Subcutaneous abdominal adipose tissue (tissue), 5 donors: ENCODE results near the gene SLC12A3.

Source experiments
- H3K27ac ChIP-seq: one replicate; pipeline ENCODE4 v1.7.0; 2013; ENCODE audit warnings: low read depth, mild to moderate bottlenecking, inconsistent platforms, low read length, moderate library complexity
- H3K27me3 ChIP-seq, 5 donors: one replicate each; pipeline ENCODE4 v1.7.0; 2013; ENCODE audit warnings: low read length in 5 of 5, inconsistent platforms in 1 of 5; ENCODE audit not compliant: control insufficient read depth in 5 of 5, insufficient read depth in 4 of 5
- H3K36me3 ChIP-seq, 5 donors: one replicate each; pipeline ENCODE4 v1.7.0; 2013; ENCODE audit warnings: low read length in 5 of 5; ENCODE audit not compliant: control insufficient read depth in 5 of 5, insufficient read depth in 5 of 5
- H3K4me1 ChIP-seq, 5 donors: one replicate each; pipeline ENCODE4 v1.7.0; 2013; ENCODE audit warnings: low read length in 5 of 5, mild to moderate bottlenecking in 3 of 5, moderate library complexity in 1 of 5; ENCODE audit not compliant: control insufficient read depth in 5 of 5, insufficient read depth in 5 of 5
- H3K4me3 ChIP-seq, 5 donors: one replicate each; pipeline ENCODE4 v1.7.0; 2013; ENCODE audit warnings: low read length in 5 of 5, low read depth in 1 of 5
- H3K9ac ChIP-seq, 5 donors: one replicate each; pipeline ENCODE4 v1.7.0; 2013; ENCODE audit warnings: low read length in 5 of 5, mild to moderate bottlenecking in 4 of 5, moderate library complexity in 3 of 5
- H3K9me3 ChIP-seq, 5 donors: one replicate each; pipeline ENCODE4 v1.7.0; 2013; ENCODE audit warnings: low read length in 5 of 5; ENCODE audit not compliant: control insufficient read depth in 5 of 5
- donor health status: healthy.
- donor health status: healthy.
- donor health status: healthy.
- donor health status: healthy.
- donor health status: healthy.

SLC12A3 gene

GRCh38 chr16:56897026-56897799, 32.2 kb downstream of the SLC12A3 start:
- Histone ChIP-seq H3K27ac (no peak overlapping the region), H3K9ac (no peak overlapping the region), H3K36me3 (no peaks in the 10 kb centered on the region), H3K27me3 (peaks cover 0 to 10% (median 0%) of the 10 kb centered on the region in 5 donors), H3K4me3 (no peak overlapping the region), H3K4me1 (no peaks in the 10 kb centered on the region), H3K9me3 (no peaks in the 10 kb centered on the region)

- Histone ChIP-seq H3K27ac (no peak overlapping the region), H3K9me3 (no peaks in the 10 kb centered on the region), H3K36me3 (no peaks in the 10 kb centered on the region), H3K27me3 (peaks cover 0 to 11% (median 0%) of the 10 kb centered on the region in 5 donors), H3K4me1 (no peaks in the 10 kb centered on the region), H3K9ac (no peak overlapping the region), H3K4me3 (no peak overlapping the region)
Observed at GRCh38 chr16:56898847-56899246, 33.8 kb downstream of the SLC12A3 start.

- no peaks in the 10 kb centered on the region for H3K9me3 ChIP-seq
- H3K27me3 ChIP-seq, result peaks cover 0 to 9% (median 0%) of the 10 kb centered on the region in 5 donors
- no peak overlapping the region for H3K4me3 ChIP-seq
- no peak overlapping the region for H3K27ac ChIP-seq
- no peak overlapping the region for H3K9ac ChIP-seq
- no peaks in the 10 kb centered on the region for H3K4me1 ChIP-seq
- H3K36me3 ChIP-seq, result no peaks in the 10 kb centered on the region
Observed at GRCh38 chr16:56903866-56904265, 38.9 kb downstream of the SLC12A3 start.

GRCh38 chr16:56907401-56907800, 42.4 kb downstream of the SLC12A3 start:
- no peaks in the 10 kb centered on the region for H3K36me3 ChIP-seq
- H3K4me1 ChIP-seq, result peaks cover 0 to 28% (median 12%) of the 10 kb centered on the region in 5 donors
- H3K9ac ChIP-seq, result no peak overlapping the region
- H3K4me3 ChIP-seq, result no peak overlapping the region
- H3K27ac ChIP-seq, result no peak overlapping the region
- H3K27me3 ChIP-seq, result peaks cover 0 to 3% (median 0%) of the 10 kb centered on the region in 5 donors
- H3K9me3 ChIP-seq, result no peaks in the 10 kb centered on the region

- no peak overlapping the region for H3K9ac ChIP-seq
- no peak overlapping the region for H3K27ac ChIP-seq
- H3K9me3 ChIP-seq, result no peaks in the 10 kb centered on the region
- no peak overlapping the region for H3K4me3 ChIP-seq
- no peaks in the 10 kb centered on the region for H3K36me3 ChIP-seq
- H3K4me1 ChIP-seq, result peaks cover 0 to 39% (median 17%) of the 10 kb centered on the region in 5 donors
- peaks cover 0 to 3% (median 0%) of the 10 kb centered on the region in 5 donors for H3K27me3 ChIP-seq
Observed at GRCh38 chr16:56909527-56909979, 44.5 kb downstream of the SLC12A3 start.

- Histone ChIP-seq H3K9ac (no peak overlapping the region), H3K27ac (no peak overlapping the region), H3K4me3 (no peak overlapping the region), H3K9me3 (no peaks in the 10 kb centered on the region), H3K4me1 (peaks cover 0 to 44% (median 17%) of the 10 kb centered on the region in 5 donors), H3K36me3 (no peaks in the 10 kb centered on the region), H3K27me3 (peaks cover 0 to 3% (median 0%) of the 10 kb centered on the region in 5 donors)
Observed at GRCh38 chr16:56910112-56910511, 45.1 kb downstream of the SLC12A3 start.

- Histone ChIP-seq H3K27ac (no peak overlapping the region), H3K4me1 (peaks cover 0 to 48% (median 17%) of the 10 kb centered on the region in 5 donors)
Observed at GRCh38 chr16:56910654-56911539, 45.9 kb downstream of the SLC12A3 start.

GRCh38 chr16:56911771-56912571, 47.0 kb downstream of the SLC12A3 start:
- no peaks in the 10 kb centered on the region for H3K36me3 ChIP-seq
- H3K9ac ChIP-seq, result no peak overlapping the region
- peaks cover 0 to 57% (median 24%) of the 10 kb centered on the region in 5 donors for H3K4me1 ChIP-seq
- H3K9me3 ChIP-seq, result no peaks in the 10 kb centered on the region
- peaks cover 0 to 3% (median 0%) of the 10 kb centered on the region in 5 donors for H3K27me3 ChIP-seq
- H3K4me3 ChIP-seq, result no peak overlapping the region
- H3K27ac ChIP-seq, result no peak overlapping the region

More at GRCh38 chr16:56910654-56911539, 45.9 kb downstream of the SLC12A3 start:
- Histone ChIP-seq H3K9me3 (no peaks in the 10 kb centered on the region), H3K27me3 (peaks cover 0 to 3% (median 0%) of the 10 kb centered on the region in 5 donors), H3K4me3 (no peak overlapping the region), H3K36me3 (no peaks in the 10 kb centered on the region), H3K9ac (no peak overlapping the region)

GRCh38 chr16:56912746-56913708, 48.0 kb downstream of the SLC12A3 start:
- Histone ChIP-seq H3K36me3 (no peaks in the 10 kb centered on the region), H3K9ac (no peak overlapping the region), H3K4me1 (peaks cover 0 to 57% (median 24%) of the 10 kb centered on the region in 5 donors), H3K27ac (no peak overlapping the region), H3K4me3 (no peak overlapping the region), H3K27me3 (peaks cover 0 to 3% (median 0%) of the 10 kb centered on the region in 5 donors), H3K9me3 (no peaks in the 10 kb centered on the region)
